ENCODE data around the gene NOS1AP. TPM values are rescaled to one million over a fixed set of nuclear protein-coding genes. Genes with fewer than 3 reads are reported as not detected.

Gene NOS1AP
- total RNA-seq, 2 experiments from 2014 or later, result 0.18 TPM

GRCh38 chr1:162328512-162328911 lies 259.0 kb downstream of the NOS1AP start:
- Mint-ChIP-seq H3K9me3 (no peaks in the 10 kb centered on the region), H3K27ac (no peak overlapping the region), H3K27me3 (no peaks in the 10 kb centered on the region), H3K4me3 (no peak overlapping the region), H3K4me1 (ENCODE audit: low read depth) (no peaks in the 10 kb centered on the region), H3K36me3 (ENCODE audit: low read depth) (no peaks in the 10 kb centered on the region)
- POLR2A ChIA-PET, result interaction anchor here (0.6 kb wide), 1 partner anchor 79 kb away, joined by 3 read pairs; no protein-coding TSS in a partner anchor
- CTCF ChIA-PET, result no interaction called here
- ATAC-seq (no peak), DNase-seq (no peak)
- intact Hi-C loops (cut with micrococcal nuclease), result no loop called here
- no peak for TF ChIP-seq CTCF (IDR thresholded peaks at IDR 0.05)

- TF ChIP-seq CTCF (IDR thresholded peaks at IDR 0.05), result no peak
- intact Hi-C loops (cut with micrococcal nuclease), result no loop called here
- Mint-ChIP-seq H3K9me3 (no peaks in the 10 kb centered on the region), H3K27me3 (peaks cover 3% of the 10 kb centered on the region), H3K36me3 (ENCODE audit: low read depth) (no peaks in the 10 kb centered on the region), H3K27ac (no peak overlapping the region), H3K4me1 (ENCODE audit: low read depth) (no peaks in the 10 kb centered on the region), H3K4me3 (no peak overlapping the region)
- DNase-seq (no peak), ATAC-seq (no peak)
- ChIA-PET POLR2A (no interaction called here), CTCF (no interaction called here)
Observed at GRCh38 chr1:162329826-162330225, 260.3 kb downstream of the NOS1AP start.

GRCh38 chr1:162333991-162334390 lies 264.5 kb downstream of the NOS1AP start:
- intact Hi-C loops (cut with micrococcal nuclease), result no loop called here
- H3K9me3 Mint-ChIP-seq, result no peaks in the 10 kb centered on the region
- no peak overlapping the region for H3K4me3 Mint-ChIP-seq
- no peaks in the 10 kb centered on the region for H3K4me1 Mint-ChIP-seq (ENCODE audit: low read depth)
- peaks cover 10% of the 10 kb centered on the region for H3K27me3 Mint-ChIP-seq
- no peak for TF ChIP-seq CTCF (IDR thresholded peaks at IDR 0.05)
- ChIA-PET CTCF (no interaction called here), POLR2A (no interaction called here)
- DNase-seq (no peak), ATAC-seq (no peak)
- H3K36me3 Mint-ChIP-seq (ENCODE audit: low read depth), result no peaks in the 10 kb centered on the region
- H3K27ac Mint-ChIP-seq, result no peak overlapping the region

- no peak for TF ChIP-seq CTCF (IDR thresholded peaks at IDR 0.05)
- intact Hi-C loops (cut with micrococcal nuclease), result no loop called here
- no peaks in the 10 kb centered on the region for H3K9me3 Mint-ChIP-seq
- H3K36me3 Mint-ChIP-seq (ENCODE audit: low read depth), result no peaks in the 10 kb centered on the region
- no peak for ATAC-seq
- ChIA-PET CTCF (no interaction called here), POLR2A (interaction anchor here (0.6 kb wide), 1 partner anchor 282 kb away, joined by 4 read pairs; no protein-coding TSS in a partner anchor)
- no peak overlapping the region for H3K4me3 Mint-ChIP-seq
- no peak overlapping the region for H3K27ac Mint-ChIP-seq
- no peak for DNase-seq
- H3K27me3 Mint-ChIP-seq, result peaks cover 13% of the 10 kb centered on the region
- no peaks in the 10 kb centered on the region for H3K4me1 Mint-ChIP-seq (ENCODE audit: low read depth)
Observed at GRCh38 chr1:162335126-162335525, 265.6 kb downstream of the NOS1AP start.

- Mint-ChIP-seq H3K27me3 (peaks cover 15% of the 10 kb centered on the region), H3K27ac (no peak overlapping the region), H3K4me1 (ENCODE audit: low read depth) (no peaks in the 10 kb centered on the region), H3K4me3 (no peak overlapping the region), H3K36me3 (ENCODE audit: low read depth) (no peaks in the 10 kb centered on the region), H3K9me3 (no peaks in the 10 kb centered on the region)
- CTCF ChIA-PET, result no interaction called here
- ATAC-seq (no peak), DNase-seq (no peak)
- POLR2A ChIA-PET, result no interaction called here
- TF ChIP-seq CTCF (IDR thresholded peaks at IDR 0.05), result no peak
- intact Hi-C loops (cut with micrococcal nuclease), result no loop called here
Observed at GRCh38 chr1:162336621-162337285, 267.3 kb downstream of the NOS1AP start.

Measured in activated CD8-positive, alpha-beta T cell treated with anti-CD3 and anti-CD28 coated beads for 36 hours (primary cell).